Natural killer cell treated with Interleukin-12 subunit alpha and Interleukin-12 subunit beta and Interleukin-15 and Interleukin-18, amount 100 ng/mL, for 72 hours (primary cell): ENCODE measurements around the gene PNPLA6. TPM values are rescaled to one million over a fixed set of nuclear protein-coding genes. Genes with fewer than 3 reads are reported as not detected.
A peak's percentile ranks its signal among the peaks of the same experiment; 100 is the strongest.

ENCODE experiments used
- ATAC-seq, 2 donors: fragments of 150-1000 bp; cut with Tn5 transposase in 1 of 2; sonication (Bioruptor Pico), chemical (Tn5 transposase) in 1 of 2; 2 replicates each; pipeline ENCODE4 v1.10.0; 2021
- DNase-seq: peaks from one replicate; pipeline ENCODE4 v3.0.0; 2022; ENCODE audit warnings: low spot score
- H3K27ac Mint-ChIP-seq, 2 donors: 1 replicate in 1 of 2; 2 replicates in 1 of 2; pipeline ENCODE4 v1.8.0; 2022; ENCODE audit warnings: mixed read lengths in 2 of 2, mild to moderate bottlenecking in 1 of 2, moderate library complexity in 1 of 2
- H3K27me3 Mint-ChIP-seq, 2 donors: 1 replicate in 1 of 2; 2 replicates in 1 of 2; pipeline ENCODE4 v1.8.0; 2022; ENCODE audit warnings: mixed read lengths in 2 of 2
- H3K36me3 Mint-ChIP-seq: one replicate; pipeline ENCODE4 v1.8.0; 2022; ENCODE audit warnings: mixed read lengths
- H3K4me1 Mint-ChIP-seq, 2 donors: 1 replicate in 1 of 2; 2 replicates in 1 of 2; pipeline ENCODE4 v1.8.0; 2022; ENCODE audit warnings: low read depth in 2 of 2, mixed read lengths in 2 of 2, mild to moderate bottlenecking in 1 of 2
- H3K4me3 Mint-ChIP-seq: one replicate; pipeline ENCODE4 v1.8.0; 2022; ENCODE audit warnings: mixed read lengths
- H3K9me3 Mint-ChIP-seq: 2 replicates; pipeline ENCODE4 v1.8.0; 2022; ENCODE audit warnings: mixed read lengths
- total RNA-seq, 2 donors: library from RNA; stranded (reverse); gene quantifications; one replicate each; pipeline ENCODE4 v1.2.3, GENCODE V29; 2022

The PNPLA6 gene
- total RNA-seq, 2 donors from 2014 or later, result 259 to 369 TPM

GRCh38 chr19:7505682-7506384 lies 29.7 kb upstream of the PNPLA6 start:
- H3K9me3 Mint-ChIP-seq, result no peaks in the 10 kb centered on the region
- H3K4me1 Mint-ChIP-seq, result peaks cover 0 to 11% of the 10 kb centered on the region in 2 donors
- H3K27me3 Mint-ChIP-seq, result peaks cover 13 to 20% of the 10 kb centered on the region in 2 donors
- ATAC-seq, result peak; percentile 61 to 69
- H3K4me3 Mint-ChIP-seq, result peak overlapping the region; percentile 64
- no peak for DNase-seq
- no peaks in the 10 kb centered on the region for H3K36me3 Mint-ChIP-seq
- H3K27ac Mint-ChIP-seq, result no peak overlapping the region

GRCh38 chr19:7506385-7507328 lies 28.9 kb upstream of the PNPLA6 start:
- Mint-ChIP-seq H3K36me3 (no peaks in the 10 kb centered on the region), H3K4me1 (peaks cover 0 to 9% of the 10 kb centered on the region in 2 donors), H3K27me3 (peaks cover 9 to 18% of the 10 kb centered on the region in 2 donors), H3K4me3 (peak overlapping the region; percentile 64), H3K27ac (no peak overlapping the region), H3K9me3 (no peaks in the 10 kb centered on the region)
- DNase-seq (no peak), ATAC-seq (peak; percentile 75 to 83)

- peaks cover 0 to 9% of the 10 kb centered on the region in 2 donors for H3K4me1 Mint-ChIP-seq
- H3K36me3 Mint-ChIP-seq, result no peaks in the 10 kb centered on the region
- no peak for DNase-seq
- H3K4me3 Mint-ChIP-seq, result no peak overlapping the region
- peaks cover 6 to 16% of the 10 kb centered on the region in 2 donors for H3K27me3 Mint-ChIP-seq
- no peaks in the 10 kb centered on the region for H3K9me3 Mint-ChIP-seq
- no peak overlapping the region for H3K27ac Mint-ChIP-seq
- ATAC-seq, result peak; percentile 72 to 80
These were observed 27.6 kb upstream of the PNPLA6 start for GRCh38 chr19:7507884-7508283.

- ATAC-seq (no peak), DNase-seq (no peak)
- Mint-ChIP-seq H3K27ac (no peak overlapping the region), H3K27me3 (peaks cover 6 to 13% of the 10 kb centered on the region in 2 donors), H3K9me3 (no peaks in the 10 kb centered on the region), H3K4me1 (peaks cover 0 to 12% of the 10 kb centered on the region in 2 donors), H3K36me3 (no peaks in the 10 kb centered on the region), H3K4me3 (no peak overlapping the region)
These were observed 25.9 kb upstream of the PNPLA6 start for GRCh38 chr19:7509625-7510024.

GRCh38 chr19:7512400-7512851 lies 23.1 kb upstream of the PNPLA6 start:
- ATAC-seq, result no peak
- H3K27ac Mint-ChIP-seq, result no peak overlapping the region
- peaks cover 8 to 12% of the 10 kb centered on the region in 2 donors for H3K4me1 Mint-ChIP-seq

GRCh38 chr19:7513809-7514642 lies 21.5 kb upstream of the PNPLA6 start:
- ATAC-seq (no peak), DNase-seq (no peak)
- Mint-ChIP-seq H3K27ac (peak overlapping the region; percentile 74 to 87), H3K36me3 (no peaks in the 10 kb centered on the region), H3K4me1 (peaks cover 8 to 15% of the 10 kb centered on the region in 2 donors), H3K4me3 (peak overlapping the region; percentile 77), H3K9me3 (no peaks in the 10 kb centered on the region), H3K27me3 (peaks cover 8 to 15% of the 10 kb centered on the region in 2 donors)

More at GRCh38 chr19:7512400-7512851, 23.1 kb upstream of the PNPLA6 start:
- Mint-ChIP-seq H3K36me3 (no peaks in the 10 kb centered on the region), H3K9me3 (no peaks in the 10 kb centered on the region), H3K4me3 (no peak overlapping the region), H3K27me3 (peaks cover 13 to 15% of the 10 kb centered on the region in 2 donors)
- no peak for DNase-seq

- Mint-ChIP-seq H3K27ac (peak overlapping the region; percentile 74 to 87), H3K4me3 (peak overlapping the region; percentile 95), H3K36me3 (no peaks in the 10 kb centered on the region), H3K4me1 (peaks cover 8 to 15% of the 10 kb centered on the region in 2 donors), H3K27me3 (peaks cover 4 to 9% of the 10 kb centered on the region in 2 donors), H3K9me3 (no peaks in the 10 kb centered on the region)
- DNase-seq (no peak), ATAC-seq (no peak)
These were observed 20.3 kb upstream of the PNPLA6 start for GRCh38 chr19:7515110-7515644.

- Mint-ChIP-seq H3K4me1 (peaks cover 8 to 15% of the 10 kb centered on the region in 2 donors), H3K27me3 (peaks cover 4 to 9% of the 10 kb centered on the region in 2 donors), H3K36me3 (no peaks in the 10 kb centered on the region), H3K4me3 (peak within 1 kb of the TSS; percentile 95), H3K9me3 (no peaks in the 10 kb centered on the region), H3K27ac (peak within 1 kb of the TSS; percentile 74 to 87)
- peak; percentile 90 to 91 for ATAC-seq
- DNase-seq, result no peak
These were observed 19.8 kb upstream of the PNPLA6 start, which contains the start of gene ZNF358 for GRCh38 chr19:7515645-7516151. Gene ZNF358 (plus strand): TSS chr19:7516103. CDS start chr19:7519243, 3,140 bp downstream.

- H3K36me3 Mint-ChIP-seq, result no peaks in the 10 kb centered on the region
- H3K27ac Mint-ChIP-seq, result peak overlapping the region in 1 of 2 donors; percentile 65
- ATAC-seq (no peak), DNase-seq (no peak)
- no peaks in the 10 kb centered on the region for H3K9me3 Mint-ChIP-seq
- peaks cover 11 to 15% of the 10 kb centered on the region in 2 donors for H3K4me1 Mint-ChIP-seq
- H3K4me3 Mint-ChIP-seq, result peak overlapping the region; percentile 64
- H3K27me3 Mint-ChIP-seq, result peaks cover 4 to 9% of the 10 kb centered on the region in 2 donors
These were observed 19.2 kb upstream of the PNPLA6 start for GRCh38 chr19:7516333-7516732.

- H3K4me1 Mint-ChIP-seq, result peaks cover 17 to 18% of the 10 kb centered on the region in 2 donors
- no peaks in the 10 kb centered on the region for H3K36me3 Mint-ChIP-seq
- ATAC-seq (no peak), DNase-seq (no peak)
- no peaks in the 10 kb centered on the region for H3K9me3 Mint-ChIP-seq
- peak overlapping the region in 1 of 2 donors; percentile 65 for H3K27ac Mint-ChIP-seq
- H3K4me3 Mint-ChIP-seq, result peak overlapping the region; percentile 64
- peaks cover 4 to 9% of the 10 kb centered on the region in 2 donors for H3K27me3 Mint-ChIP-seq
These were observed 18.6 kb upstream of the PNPLA6 start for GRCh38 chr19:7516878-7517277.

GRCh38 chr19:7519361-7520130 lies 16.0 kb upstream of the PNPLA6 start:
- H3K9me3 Mint-ChIP-seq, result no peaks in the 10 kb centered on the region
- no peaks in the 10 kb centered on the region for H3K36me3 Mint-ChIP-seq
- no peak overlapping the region for H3K27ac Mint-ChIP-seq
- H3K4me1 Mint-ChIP-seq, result peaks cover 21% of the 10 kb centered on the region in 2 donors
- DNase-seq, result no peak
- no peak for ATAC-seq
- H3K4me3 Mint-ChIP-seq, result no peak overlapping the region
- peaks cover 4 to 9% of the 10 kb centered on the region in 2 donors for H3K27me3 Mint-ChIP-seq
